ENCODE measurements around the gene IL6ST.
"Not testable (repeated sequence)": the region's sequence is repeated elsewhere in the genome, so short reads cannot be mapped to it uniquely, and the experiment has no call there.

The IL6ST gene

DNA sequence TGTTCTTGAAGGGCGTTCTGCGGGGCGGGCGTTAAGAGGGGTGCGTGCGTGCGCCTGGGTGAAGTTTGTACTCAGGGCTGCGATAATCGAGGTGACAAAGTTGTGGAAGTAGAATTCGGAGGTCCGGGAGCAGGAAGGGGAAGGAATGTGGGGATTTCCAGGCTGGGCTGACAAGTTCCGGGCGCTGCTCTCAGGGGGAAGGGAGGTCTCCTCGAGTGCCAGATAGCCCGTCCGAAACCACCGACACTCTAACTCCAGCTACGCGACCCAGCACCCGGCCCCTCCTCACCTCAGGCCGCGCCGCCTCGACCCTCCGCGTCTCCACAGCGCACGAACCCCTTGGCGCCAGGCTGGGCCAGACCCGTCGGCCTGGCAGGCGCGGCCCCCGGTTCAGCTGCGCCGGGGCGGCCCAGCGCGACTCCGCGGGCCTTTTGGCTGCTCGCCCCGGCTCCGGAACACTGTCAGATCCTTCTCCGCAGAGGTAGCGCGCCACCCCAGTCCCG, at the start of gene IL6ST:
Gene IL6ST (minus strand): TSS at position 469 of the 503 bp plus-strand sequence. CDS start 18,685 bp downstream, outside the sequence.
- DNase-seq (ENCODE audit: low read depth) = peak; percentile 25

GRCh38 chr5:56039985-56040384, 45.2 kb upstream of the IL6ST start:
- DNase-seq (ENCODE audit: low read depth) = no peak

DNA sequence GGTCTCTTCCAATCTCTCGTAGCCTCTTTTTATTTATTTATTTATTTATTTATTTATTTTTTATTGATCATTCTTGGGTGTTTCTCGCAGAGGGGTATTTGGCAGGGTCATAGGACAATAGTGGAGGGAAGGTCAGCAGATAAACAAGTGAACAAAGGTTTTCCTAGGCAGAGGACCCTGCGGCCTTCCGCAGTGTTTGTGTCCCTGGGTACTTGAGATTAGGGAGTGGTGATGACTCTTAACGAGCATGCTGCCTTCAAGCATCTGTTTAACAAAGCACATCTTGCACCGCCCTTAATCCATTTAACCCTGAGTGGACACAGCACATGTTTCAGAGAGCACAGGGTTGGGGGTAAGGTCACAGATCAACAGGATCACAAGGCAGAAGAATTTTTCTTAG, 43.4 kb upstream of the IL6ST start:
- DNase-seq (ENCODE audit: low read depth) = not testable (repeated sequence)

GRCh38 chr5:56037531-56038010, 42.8 kb upstream of the IL6ST start:
- DNase-seq (ENCODE audit: low read depth) = peak; percentile 92

- DNase-seq (ENCODE audit: low read depth) = not testable (repeated sequence)
These were observed 40.6 kb upstream of the IL6ST start for GRCh38 chr5:56035394-56035793.

- DNase-seq (ENCODE audit: low read depth) = not testable (repeated sequence)
These were observed 35.3 kb upstream of the IL6ST start for GRCh38 chr5:56029871-56030630.

DNA sequence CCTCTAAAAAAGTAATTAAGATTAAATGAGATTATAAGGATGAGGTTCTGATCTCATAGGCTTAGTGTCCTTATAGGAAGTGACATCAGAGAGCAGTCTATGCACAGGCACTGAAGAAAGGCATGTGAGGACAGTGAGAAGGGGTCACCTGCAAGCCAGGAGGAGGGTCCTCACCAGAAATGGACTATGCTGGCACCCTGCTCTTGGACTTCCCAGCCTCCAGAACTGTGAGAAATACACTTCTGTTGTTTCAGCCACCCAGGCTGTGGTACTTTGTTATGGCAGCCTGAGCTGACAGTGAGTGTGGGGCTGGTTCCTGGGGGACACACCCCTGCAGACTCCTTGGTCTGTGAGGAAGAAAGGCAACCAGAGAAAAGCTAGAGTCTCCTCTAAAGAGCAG, 34.7 kb upstream of the IL6ST start:
- no peak for DNase-seq (ENCODE audit: low read depth)

GRCh38 chr5:56028708-56029107, 33.9 kb upstream of the IL6ST start:
- no peak for DNase-seq (ENCODE audit: low read depth)

DNA sequence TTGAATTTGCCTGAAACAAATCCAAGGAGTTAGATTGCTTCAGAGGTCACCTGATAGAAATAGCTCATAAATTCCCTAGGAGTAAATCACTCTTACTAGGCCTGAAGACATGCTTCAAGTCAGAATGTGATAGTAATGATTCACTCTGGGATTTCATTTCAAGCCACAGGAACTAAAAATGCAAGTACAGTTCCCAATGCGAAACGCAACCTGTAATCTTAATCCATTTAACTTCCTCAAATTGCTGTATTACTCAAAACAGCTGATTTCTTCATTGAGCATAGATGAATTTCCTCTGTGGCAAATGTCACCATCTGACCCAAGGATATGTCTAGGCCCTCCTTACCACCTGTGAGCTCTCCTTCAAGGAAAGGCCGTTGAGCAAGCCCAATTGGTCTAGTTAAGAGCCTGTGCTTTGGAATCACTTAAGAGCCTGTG, 32.1 kb upstream of the IL6ST start:
- DNase-seq (ENCODE audit: low read depth) = no peak

- no peak for DNase-seq (ENCODE audit: low read depth)
These were observed 30.6 kb upstream of the IL6ST start for GRCh38 chr5:56025151-56025885.

DNA sequence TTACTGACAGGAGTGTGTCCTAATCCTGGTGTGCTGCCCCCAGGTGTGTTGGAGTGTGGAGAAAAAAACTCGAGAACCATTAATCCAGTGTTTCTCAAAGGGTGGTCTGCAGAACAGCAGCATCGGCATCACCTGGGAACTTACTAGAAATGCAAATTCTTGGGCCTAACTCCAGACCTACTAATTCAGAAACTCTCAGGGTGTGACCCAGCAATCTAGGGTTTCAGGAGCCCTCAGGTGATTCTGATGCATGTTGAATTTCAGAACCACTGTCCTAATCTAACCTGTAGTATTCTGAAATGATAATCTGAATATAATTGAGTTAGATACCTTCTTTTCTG, 30.0 kb upstream of the IL6ST start:
- no peak for DNase-seq (ENCODE audit: low read depth)

DNA sequence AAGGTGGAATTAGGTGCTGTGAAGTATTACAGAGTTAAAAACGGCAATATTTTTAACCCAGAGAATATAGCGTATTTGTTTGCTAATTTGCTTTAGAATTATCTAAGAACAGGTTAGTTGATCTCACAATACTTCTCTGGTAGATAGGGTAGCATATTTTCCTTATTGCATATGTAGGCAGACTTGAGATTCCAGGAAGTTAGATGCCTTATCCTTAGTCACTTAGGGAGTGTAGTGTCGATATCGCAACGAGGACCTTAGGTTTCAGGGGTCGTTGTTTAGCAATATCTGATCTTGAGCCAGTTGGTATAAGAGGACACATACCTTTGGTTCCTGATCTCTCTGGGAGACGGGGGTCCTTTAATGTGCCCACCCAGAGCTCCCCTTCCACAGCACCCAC, 28.5 kb upstream of the IL6ST start:
- DNase-seq (ENCODE audit: low read depth) = no peak

DNA sequence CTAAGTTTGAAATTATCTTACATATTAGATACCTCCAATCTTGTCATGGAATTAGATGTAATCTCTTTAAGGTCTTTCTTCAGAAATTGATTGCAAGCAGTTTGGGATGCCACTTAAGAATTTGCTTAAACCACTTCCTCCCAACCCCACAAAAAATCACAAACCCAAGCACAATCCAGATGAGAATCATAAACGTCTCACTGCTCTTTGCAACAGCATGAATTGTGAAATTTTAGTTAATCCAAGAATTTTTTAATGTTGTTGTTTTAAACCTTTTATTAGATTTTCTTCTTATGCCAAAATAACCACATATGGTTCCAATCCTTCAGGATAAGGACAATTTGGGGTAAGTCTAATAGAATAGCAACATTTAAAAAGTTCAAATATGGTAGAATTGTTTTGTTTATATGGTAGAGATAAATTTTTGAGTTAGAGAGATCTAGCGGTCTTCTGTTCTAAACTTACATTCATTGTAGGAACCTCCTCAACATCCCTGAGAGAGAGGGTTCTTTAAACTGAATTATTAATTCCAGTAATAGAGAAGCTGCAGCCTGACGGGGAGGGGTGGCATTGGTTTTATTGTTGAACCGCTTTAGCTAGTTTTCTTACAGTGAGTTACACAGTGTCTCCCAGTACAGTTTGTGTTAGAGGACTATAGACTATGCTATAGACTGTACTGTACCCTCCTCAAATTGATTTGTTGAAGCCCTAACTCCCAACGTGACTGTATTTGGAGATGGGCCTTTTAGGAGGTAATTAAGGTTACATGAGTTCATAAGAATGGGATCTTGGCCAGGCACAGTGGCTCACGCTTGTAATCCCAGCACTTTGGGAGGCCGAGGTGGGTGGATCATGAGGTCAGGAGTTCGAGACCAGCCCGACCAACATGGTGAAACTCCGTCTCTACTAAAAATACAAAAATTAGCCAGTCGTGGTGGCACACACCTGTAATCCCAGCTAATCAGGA, 24.8 kb upstream of the IL6ST start:
- DNase-seq (ENCODE audit: low read depth) = no peak

DNA sequence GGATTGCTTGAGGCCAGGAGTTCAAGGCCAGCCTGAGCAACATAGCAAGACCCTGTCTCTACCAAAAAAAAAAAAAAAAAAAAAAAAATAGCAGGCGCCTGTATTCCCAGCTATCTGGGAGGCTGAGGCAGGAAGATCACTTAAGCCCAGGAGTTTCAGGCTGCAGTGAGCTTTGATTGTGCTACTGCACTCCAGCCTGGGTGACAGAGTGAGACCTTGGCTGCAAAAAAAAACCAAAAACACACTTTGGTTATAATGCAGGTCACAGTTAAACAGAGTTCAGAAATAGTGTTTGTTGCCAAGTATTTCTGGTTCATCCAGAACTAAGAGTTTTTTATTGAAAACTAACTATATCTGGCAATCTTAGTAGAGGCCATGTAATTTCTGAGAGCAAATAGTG, 24.1 kb upstream of the IL6ST start:
- DNase-seq (ENCODE audit: low read depth) = no peak

DNA sequence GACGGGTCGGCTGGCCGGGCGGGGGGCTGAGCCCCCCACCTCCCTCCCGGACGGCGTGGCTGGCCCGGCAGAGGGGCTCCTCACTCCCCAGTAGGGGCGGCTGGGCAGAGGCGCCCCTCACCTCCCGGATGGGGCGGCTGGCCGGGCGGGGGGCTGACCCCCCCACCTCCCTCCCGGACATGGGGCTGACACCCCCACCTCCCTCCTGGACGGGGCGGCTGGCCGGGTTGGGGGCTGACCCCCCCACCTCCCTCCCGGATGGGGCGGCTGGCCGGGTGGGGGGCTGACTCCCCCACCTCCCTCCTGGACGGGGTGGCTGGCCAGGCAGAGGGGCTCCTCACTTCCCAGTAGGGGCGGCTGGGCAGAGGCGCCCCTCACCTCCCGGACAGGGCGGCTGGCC, 19.9 kb upstream of the IL6ST start:
- not testable (repeated sequence) for DNase-seq (ENCODE audit: low read depth)

DNA sequence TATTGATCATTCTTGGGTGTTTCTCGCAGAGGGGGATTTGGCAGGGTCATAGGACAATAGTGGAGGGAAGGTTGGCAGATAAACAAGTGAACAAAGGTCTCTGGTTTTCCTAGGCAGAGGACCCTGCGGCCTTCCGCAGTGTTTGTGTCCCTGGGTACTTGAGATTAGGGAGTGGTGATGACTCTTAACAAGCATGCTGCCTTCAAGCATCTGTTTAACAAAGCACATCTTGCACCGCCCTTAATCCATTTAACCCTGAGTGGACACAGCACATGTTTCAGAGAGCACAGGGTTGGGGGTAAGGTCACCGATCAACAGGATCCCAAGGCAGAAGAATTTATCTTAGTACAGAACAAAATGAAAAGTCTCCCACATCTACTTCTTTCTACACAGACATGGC, 19.2 kb upstream of the IL6ST start:
- DNase-seq (ENCODE audit: low read depth) = not testable (repeated sequence)

GRCh38 chr5:56012281-56012963, 17.7 kb upstream of the IL6ST start:
- no peak for DNase-seq (ENCODE audit: low read depth)

DNA sequence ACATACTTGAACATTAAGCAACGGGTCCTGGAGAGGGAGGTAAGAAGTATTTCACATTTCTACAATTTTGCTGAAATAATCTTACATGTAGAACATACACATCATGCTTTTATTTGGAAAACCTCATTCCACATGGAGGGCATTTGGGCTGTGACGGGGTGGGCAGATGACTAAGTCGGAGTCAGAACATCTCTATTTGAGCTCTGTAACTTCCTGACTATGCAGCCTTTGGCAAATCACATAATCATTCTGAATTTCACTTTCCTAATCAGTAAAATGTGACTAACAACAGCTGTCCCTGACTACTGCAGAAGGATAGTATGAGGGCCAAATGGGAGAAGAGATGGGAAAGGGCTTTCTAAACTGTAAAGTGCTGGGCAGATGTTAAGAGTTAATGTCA, 17.1 kb upstream of the IL6ST start:
- no peak for DNase-seq (ENCODE audit: low read depth)

GRCh38 chr5:56010431-56010830, 15.7 kb upstream of the IL6ST start:
- DNase-seq (ENCODE audit: low read depth) = no peak

GRCh38 chr5:56006600-56006999, 11.8 kb upstream of the IL6ST start:
- no peak for DNase-seq (ENCODE audit: low read depth)

DNA sequence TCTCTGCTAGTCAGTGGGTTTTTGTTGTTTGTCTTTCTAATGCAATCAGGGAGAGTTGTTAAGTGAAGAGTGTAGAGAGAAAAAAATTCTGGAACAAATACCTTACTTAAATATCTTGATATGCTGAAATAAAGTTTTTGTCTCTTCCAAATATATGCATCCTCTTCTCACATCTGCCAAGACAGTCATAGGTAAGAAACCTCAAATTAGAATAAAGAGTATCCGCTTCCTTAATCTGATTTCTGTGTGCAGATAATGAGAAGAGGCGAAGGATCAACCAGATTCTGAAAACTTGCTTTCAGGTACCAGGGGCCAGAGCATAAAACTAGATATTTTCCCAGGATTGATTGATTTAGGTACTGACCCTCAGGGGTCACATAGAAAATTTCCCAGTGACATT, 11.3 kb upstream of the IL6ST start:
- DNase-seq (ENCODE audit: low read depth) = no peak
